Colon (tissue), 2 donors: ENCODE results near the gene HS1BP3.

ENCODE experiments used
- FAIRE-seq: peaks from 2 replicates; lab custom pipeline; 2012; peaks lifted over from hg19 to GRCh38; lab: Jason Lieb, UNC
- donor health status: control.
- donor health status: control.

Gene HS1BP3

DNA sequence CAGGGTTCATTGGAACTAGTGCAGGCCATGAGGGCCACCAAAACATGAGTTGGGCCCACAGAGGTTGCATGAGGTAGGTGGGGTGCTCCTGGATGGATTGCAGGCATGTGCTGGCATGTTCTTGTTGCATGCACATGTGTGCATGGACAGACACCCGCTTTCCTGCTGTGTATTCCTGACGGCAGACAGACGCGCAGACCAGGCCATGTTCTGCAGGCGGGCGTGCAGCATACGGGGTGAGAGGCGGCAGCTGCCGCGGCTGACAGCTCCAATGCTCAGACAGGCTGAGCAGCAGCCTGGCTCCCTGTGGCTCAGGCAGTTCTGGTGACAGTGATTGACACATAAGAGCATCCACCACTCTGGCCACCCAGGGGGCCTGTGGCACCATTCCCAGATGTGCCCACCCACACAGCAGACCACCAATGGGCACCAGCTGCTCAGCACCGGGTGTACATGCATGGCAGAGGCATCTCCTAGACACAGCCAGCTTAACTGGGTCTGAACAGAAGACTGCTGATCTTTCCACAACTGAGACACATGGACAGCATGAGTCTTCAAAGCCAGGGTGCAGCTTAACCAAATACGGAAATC, 21.2 kb downstream of the HS1BP3 start:
- no peak for FAIRE-seq

DNA sequence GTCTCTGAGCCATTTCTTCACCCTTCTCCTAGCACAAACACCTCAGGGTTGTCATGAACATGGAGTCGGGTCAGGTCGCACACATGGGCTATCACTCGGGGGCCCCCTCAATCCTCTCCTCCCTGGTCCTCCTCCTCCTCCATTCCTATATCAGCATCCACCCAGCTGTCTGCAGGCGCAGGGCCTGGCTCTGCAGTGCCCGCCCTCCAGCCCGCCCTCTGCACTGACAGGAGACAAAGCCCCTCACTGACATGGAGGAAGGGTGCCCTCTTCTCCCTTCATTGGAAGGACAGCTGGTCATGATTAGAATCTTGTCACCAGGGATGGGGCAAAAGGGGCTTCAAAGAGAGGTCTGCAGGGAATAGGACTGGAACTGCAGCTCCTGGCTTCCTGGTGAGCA, 21.7 kb downstream of the HS1BP3 start:
- no peak for FAIRE-seq

GRCh38 chr2:20627712-20628380, 23.1 kb downstream of the HS1BP3 start:
- no peak for FAIRE-seq

DNA sequence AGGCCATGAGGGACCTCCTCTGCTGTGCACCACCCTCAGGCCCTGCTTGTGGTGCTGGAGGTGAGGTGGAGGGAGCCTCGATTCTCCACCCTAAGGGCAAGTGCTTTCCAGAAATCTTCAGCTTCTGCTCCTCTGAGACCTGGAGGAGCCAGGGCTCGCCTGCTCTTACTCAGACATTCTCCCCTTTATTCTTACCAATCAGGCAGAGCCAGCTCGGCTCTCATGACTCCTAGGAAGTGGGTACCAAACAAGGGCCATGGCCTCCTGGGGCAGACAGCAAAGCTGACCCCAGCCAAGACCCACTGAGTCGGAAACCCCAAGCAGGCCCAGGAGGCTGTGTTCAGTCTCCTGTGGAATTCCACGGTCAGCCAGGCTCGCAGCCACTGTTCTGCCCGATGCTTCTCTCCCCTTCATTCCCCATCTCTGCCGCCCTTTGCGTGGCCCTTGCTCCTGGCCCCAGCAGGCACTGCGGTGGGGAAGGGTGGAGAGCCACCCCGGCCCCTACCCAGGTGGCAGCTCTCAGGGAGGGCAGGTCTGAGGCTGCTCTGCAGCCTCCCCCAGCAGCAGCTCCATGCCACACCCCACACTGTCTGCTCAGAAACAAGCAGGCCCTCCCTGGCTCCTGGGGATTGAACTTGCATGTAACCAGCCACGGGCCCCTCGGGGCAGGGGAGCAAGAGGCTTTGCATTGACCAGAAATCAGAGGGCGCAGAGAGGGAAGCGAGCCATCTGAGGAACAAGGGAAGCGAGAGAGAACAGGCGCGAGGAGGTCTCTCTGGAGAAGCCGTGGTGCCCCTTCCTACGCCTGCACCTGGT, 24.0 kb downstream of the HS1BP3 start:
- FAIRE-seq = no peak

GRCh38 chr2:20626392-20626697, 24.6 kb downstream of the HS1BP3 start:
- no peak for FAIRE-seq

DNA sequence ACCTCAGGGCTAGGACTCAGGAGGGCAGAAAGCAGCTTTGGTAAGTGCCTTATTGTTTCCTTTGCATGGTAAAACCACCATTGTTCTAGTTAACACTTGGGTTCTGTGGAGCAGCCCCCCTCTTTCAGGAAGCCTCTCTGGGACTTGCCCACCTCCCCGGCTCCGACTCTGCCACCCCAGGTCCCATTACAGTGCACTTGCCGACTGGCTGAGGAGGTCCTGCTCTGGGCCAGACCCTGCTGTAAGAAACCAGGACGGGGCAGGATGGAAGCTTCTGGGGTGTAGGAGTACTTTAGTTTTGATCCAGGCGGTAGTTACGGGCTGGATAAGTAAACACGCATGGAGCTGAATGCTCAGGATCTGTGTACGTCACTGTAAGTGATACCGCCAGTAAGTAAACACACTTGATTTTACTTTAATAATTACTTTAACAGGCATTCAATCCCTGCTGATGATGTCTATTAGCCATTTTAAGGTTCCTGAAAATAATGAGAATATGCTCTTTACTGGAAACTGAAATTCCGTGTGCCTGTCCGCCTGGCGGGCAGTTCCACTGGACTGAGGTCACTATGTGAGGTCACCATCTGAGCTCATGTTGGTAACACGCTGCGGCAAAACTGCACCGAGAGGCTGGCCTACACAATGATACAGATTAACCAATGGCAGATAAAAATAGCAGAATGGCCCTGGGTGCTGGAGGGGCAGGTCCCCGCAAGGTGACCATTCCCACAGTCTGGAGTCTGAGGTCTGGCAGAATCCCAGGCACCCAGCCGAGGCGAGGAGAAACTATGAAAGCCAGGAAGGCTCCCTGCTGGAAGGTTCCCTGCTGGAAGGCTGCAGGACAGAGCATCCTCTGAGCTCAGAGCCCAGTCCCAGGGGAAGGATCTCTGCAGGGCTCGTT, 25.2 kb downstream of the HS1BP3 start:
- FAIRE-seq = no peak

DNA sequence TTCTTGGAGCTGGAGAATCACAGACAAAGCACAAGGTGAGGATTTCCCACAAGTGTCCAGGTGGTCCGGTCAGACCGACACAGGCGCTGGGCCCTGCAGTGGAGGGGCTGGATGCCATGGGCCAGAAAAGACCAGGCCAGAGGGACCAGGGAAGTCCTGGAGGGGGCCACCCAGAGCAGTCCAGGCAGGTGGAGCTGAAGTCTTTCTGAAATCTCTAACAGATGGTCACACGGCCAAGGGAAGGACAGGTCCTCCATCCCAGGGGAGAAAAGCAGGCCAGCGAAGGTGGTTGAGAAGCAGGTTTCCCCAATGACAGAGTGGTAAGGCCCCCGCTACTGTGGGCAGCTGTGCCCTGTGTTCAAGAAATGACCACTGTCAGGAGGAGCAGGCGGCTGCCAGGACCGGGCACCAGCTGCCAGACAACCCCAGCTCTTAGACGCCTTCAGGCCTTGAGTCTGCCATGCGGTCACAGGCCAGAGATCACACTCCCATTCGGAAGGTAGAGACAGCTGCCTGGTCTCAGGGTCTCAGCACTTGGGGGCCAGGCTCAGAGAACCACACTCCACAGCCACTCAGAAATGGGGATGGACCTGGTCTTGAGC, 25.9 kb downstream of the HS1BP3 start:
- FAIRE-seq = no peak

DNA sequence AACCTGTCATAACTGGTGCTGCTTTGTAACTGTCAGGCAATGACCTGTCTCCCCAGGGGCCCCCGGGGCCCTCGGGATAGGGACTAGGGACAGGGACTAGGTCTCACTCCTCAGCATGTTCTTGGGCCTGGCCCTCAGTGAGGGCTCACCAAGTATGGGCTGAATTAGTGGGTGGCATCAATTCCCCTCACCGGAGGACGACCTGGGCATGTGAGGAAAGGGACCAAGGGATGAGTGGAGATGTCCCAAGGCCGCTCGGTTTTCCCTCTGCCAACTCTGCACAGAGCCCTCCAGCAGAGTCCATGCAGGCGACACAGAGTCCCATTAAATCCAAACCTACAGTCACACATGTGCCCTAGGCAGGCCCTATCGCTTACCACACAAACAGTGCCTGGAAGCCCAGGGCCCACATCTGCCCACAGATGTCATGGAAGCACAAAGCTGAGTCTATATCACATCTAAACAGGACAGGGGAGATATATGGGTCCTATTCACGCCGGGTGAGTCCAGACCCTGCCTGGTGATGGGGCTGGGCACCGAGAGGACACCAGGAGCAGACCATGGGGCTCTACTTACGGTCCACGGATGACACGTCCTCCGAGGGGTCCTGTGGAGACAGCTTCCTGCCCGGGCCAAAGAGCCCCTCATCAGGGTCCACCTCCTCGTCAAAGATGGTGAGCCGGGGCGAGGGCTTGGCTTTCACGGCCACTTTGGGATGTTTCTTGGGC, 26.6 kb downstream of the HS1BP3 start:
- no peak for FAIRE-seq

- no peak for FAIRE-seq
Measured at GRCh38 chr2:20623741-20624155, 27.1 kb downstream of the HS1BP3 start.

- no peak for FAIRE-seq
Measured at GRCh38 chr2:20623241-20623640, 27.7 kb downstream of the HS1BP3 start.

DNA sequence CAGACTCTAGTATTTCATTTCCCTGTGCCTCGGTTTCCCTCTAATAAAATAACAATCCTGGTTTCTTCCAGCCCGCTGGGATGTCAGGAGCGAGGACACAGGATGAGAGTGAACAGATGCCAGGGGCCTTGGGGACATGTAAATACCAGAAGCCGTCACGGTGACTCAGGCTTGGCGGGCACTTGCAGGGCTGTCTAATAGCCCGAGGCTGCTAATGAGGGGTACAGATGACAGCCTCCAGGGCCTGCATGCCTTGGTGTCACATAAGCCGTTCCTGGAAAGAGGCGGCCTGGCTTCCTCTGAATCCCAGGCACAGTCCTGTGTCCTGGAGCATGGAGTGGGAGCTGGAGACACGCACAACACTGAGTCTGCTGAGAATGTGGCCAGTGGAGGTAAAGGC, 28.2 kb downstream of the HS1BP3 start:
- FAIRE-seq = no peak

GRCh38 chr2:20622296-20622686, 28.6 kb downstream of the HS1BP3 start:
- no peak for FAIRE-seq

- no peak for FAIRE-seq
Measured at GRCh38 chr2:20621366-20622295, 29.3 kb downstream of the HS1BP3 start.

DNA sequence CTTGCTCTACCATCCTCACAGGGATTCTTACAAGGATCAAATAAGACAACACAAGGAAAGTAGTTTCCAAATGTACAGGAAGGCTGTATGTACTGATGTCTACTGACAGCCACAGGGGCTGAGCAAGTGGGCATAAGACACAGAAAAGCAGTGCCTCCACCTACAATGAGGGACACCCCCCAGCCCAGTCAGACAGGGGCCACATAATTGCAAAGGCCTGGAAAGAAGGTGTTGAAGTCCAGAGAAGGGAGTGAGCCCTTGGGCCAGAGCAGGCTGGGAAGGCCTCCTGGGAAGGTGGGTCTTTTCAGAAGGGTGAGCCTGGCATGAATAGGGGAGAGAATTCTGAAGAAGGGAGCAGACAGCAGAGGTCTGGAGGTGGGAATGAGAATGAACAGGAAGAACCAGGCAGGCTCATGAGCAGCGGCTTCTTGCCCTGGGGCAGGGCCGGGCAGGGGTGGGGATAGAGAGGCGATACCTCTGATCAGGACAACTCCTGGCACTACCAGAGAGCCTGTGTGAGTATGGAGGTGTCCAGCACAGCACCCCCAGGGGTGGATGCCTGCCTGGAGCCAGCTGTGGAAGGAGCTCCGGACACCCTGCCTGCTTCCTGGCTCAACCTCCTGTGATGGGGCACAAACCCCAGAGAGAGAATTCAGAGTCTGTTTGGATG, 30.1 kb downstream of the HS1BP3 start:
- no peak for FAIRE-seq

- no peak for FAIRE-seq
Measured at GRCh38 chr2:20620271-20620681, 30.6 kb downstream of the HS1BP3 start.

DNA sequence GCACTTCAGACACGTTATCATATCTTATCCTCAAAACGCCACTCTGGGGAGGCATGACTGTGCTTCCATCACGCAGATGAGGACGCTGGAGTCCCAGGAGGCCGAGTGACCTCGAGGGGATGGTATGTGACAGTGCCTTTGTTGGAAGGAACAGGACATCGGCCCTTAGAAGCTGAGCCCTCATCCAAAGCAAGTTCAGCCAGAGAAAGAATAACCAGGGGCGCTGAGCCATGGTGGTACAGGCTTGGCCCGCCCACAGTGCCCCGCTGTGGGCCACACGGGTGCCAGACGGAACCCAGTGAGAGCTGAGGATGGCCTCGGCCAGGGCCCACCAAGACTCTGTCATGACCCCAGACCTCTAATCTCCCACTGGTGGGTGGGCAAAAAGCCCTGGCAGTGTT, 31.3 kb downstream of the HS1BP3 start:
- no peak for FAIRE-seq

DNA sequence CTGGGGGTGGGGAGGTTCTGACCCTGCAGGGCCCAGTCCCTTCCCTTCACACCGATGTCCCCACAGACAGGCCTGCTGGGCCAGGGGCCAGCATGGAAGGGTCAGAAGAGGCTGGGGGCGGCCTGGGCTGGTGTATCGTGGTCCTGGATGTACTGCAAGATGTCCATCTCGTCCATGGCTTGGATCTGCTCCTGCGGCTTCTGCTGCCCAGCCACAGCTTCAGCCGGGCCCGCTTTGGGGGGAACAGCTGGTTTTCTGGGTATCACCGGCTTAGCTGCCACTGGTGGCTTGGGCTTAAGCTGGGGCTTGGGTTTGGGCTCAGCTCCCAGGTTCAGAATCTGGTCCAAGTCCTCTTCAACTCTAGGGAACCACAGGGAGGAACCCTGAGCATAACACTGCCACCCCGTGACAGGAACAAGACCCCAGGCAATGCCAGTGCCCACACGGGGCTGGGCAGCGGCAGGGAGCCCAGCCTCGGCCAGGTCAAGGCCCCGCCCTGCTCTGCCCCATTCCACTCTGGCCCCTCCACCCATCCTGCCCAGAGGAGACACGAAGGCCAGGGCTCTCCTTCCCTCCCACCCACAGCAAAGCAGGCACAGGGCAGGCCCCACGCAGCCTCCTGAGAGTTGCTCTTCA, 31.9 kb downstream of the HS1BP3 start:
- FAIRE-seq = no peak

- FAIRE-seq = no peak
Measured at GRCh38 chr2:20618468-20618885, 32.4 kb downstream of the HS1BP3 start.

- FAIRE-seq = no peak
Measured at GRCh38 chr2:20617892-20618467, 32.9 kb downstream of the HS1BP3 start.
